ENCODE measurements around the gene MAP2K5. TPM values are rescaled to one million over a fixed set of nuclear protein-coding genes. Genes with fewer than 3 reads are reported as not detected.

MAP2K5 gene
- total RNA-seq, 1 donor from 2014 or later = 11.6 TPM

DNA sequence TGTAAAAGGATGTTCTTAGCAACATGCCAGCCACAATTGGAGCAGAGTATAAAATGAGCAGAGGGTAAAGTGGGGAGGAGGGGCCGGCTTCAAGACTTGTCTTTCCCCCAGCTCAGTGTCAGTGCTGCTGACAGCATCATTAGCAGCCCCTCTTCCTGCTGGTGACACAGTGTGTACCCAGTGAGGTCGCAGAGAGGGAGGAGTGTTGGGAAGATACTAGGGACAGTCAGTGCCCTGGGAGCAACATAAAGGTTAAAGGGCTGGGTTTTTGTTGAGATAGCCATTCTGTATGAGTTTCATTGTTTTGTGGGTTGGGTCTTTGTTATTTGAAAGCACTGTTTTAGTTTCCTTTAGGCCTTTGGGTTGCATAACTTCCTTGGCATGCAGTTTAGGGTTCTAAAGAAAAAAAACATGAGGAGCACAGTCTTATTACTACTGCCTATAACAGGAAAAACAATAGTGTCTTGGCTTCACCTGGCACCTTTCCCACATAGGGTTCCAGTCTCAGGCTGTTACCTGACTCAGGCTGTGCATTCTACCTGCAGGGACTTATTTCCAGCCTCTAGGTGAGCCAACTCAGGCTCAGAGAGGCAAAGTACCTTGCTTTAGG, 188.7 kb downstream of the MAP2K5 start:
- Histone ChIP-seq H2AFZ (ENCODE audit: low read depth, low read length) (no peak overlapping the region), H3K4me1 (ENCODE audit: insufficient read depth, low read length) (no peaks in the 10 kb centered on the region), H3K27ac (ENCODE audit: low read depth, low read length) (no peak overlapping the region), H3K9me3 (ENCODE audit: insufficient read depth, low read depth, low read length) (no peaks in the 10 kb centered on the region), H3K36me3 (ENCODE audit: insufficient read depth, low read length) (no peaks in the 10 kb centered on the region), H3K4me3 (ENCODE audit: insufficient read depth, low read depth, low read length) (no peak overlapping the region), H3K4me2 (ENCODE audit: low read length) (no peak overlapping the region), H3K27me3 (ENCODE audit: insufficient read depth, low read length) (no peaks in the 10 kb centered on the region), H3K79me2 (ENCODE audit: insufficient read depth, low read length) (no peaks in the 10 kb centered on the region), H4K20me1 (ENCODE audit: insufficient read depth, low read length) (no peaks in the 10 kb centered on the region), H3K9ac (ENCODE audit: low read length) (no peak overlapping the region)
- DNase-seq (ENCODE audit: low read depth) (no peak), FAIRE-seq (no peak)
- H3K4me3 Mint-ChIP-seq (ENCODE audit: unreplicated experiment) = no peak overlapping the region
- no peak overlapping the region for H3K27ac Mint-ChIP-seq (ENCODE audit: unreplicated experiment)
- no peaks in the 10 kb centered on the region for H3K9me3 Mint-ChIP-seq (ENCODE audit: unreplicated experiment)
- TF ChIP-seq, protein P1, sequence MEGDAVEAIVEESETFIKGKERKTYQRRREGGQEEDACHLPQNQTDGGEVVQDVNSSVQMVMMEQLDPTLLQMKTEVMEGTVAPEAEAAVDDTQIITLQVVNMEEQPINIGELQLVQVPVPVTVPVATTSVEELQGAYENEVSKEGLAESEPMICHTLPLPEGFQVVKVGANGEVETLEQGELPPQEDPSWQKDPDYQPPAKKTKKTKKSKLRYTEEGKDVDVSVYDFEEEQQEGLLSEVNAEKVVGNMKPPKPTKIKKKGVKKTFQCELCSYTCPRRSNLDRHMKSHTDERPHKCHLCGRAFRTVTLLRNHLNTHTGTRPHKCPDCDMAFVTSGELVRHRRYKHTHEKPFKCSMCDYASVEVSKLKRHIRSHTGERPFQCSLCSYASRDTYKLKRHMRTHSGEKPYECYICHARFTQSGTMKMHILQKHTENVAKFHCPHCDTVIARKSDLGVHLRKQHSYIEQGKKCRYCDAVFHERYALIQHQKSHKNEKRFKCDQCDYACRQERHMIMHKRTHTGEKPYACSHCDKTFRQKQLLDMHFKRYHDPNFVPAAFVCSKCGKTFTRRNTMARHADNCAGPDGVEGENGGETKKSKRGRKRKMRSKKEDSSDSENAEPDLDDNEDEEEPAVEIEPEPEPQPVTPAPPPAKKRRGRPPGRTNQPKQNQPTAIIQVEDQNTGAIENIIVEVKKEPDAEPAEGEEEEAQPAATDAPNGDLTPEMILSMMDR (IDR thresholded peaks at IDR 0.05; ENCODE audit: insufficient read depth, low read depth, low read length) = no peak
- TF ChIP-seq EZH2 (IDR thresholded peaks at IDR 0.05; ENCODE audit: insufficient read depth, low read length) = no peak
- H3K27me3 Mint-ChIP-seq (ENCODE audit: low read depth, unreplicated experiment) = no peaks in the 10 kb centered on the region
- H3K4me1 Mint-ChIP-seq (ENCODE audit: low read depth, unreplicated experiment) = no peaks in the 10 kb centered on the region
- no peaks in the 10 kb centered on the region for H3K36me3 Mint-ChIP-seq (ENCODE audit: low read depth, unreplicated experiment)

DNA sequence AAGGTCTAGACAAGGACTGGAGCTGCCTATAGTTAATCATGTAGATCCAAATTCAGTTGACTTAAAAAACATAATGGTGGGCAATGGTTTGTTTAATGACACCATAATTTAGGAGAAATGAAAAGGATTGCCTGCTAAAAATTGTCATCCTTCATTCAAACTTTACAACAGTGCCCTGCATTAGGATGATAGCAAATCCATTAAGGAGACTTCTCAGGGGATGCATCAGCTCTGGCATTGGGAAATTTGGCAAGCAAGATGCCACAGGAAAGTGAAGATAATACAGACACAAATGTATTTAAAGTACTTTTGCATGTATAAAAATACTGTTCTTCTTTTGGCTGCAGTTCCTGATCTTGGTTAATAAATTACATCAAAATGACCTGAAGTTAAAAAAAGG, 189.7 kb downstream of the MAP2K5 start:
- no peak for TF ChIP-seq EZH2 (IDR thresholded peaks at IDR 0.05; ENCODE audit: insufficient read depth, low read length)
- H3K4me2 ChIP-seq (ENCODE audit: low read length) = no peak overlapping the region
- H3K9me3 ChIP-seq (ENCODE audit: insufficient read depth, low read depth, low read length) = no peaks in the 10 kb centered on the region
- H3K4me1 ChIP-seq (ENCODE audit: insufficient read depth, low read length) = no peaks in the 10 kb centered on the region
- H3K4me3 ChIP-seq (ENCODE audit: insufficient read depth, low read depth, low read length) = no peak overlapping the region
- Mint-ChIP-seq H3K36me3 (ENCODE audit: low read depth, unreplicated experiment) (no peaks in the 10 kb centered on the region), H3K4me1 (ENCODE audit: low read depth, unreplicated experiment) (no peaks in the 10 kb centered on the region), H3K27ac (ENCODE audit: unreplicated experiment) (no peak overlapping the region), H3K9me3 (ENCODE audit: unreplicated experiment) (no peaks in the 10 kb centered on the region), H3K4me3 (ENCODE audit: unreplicated experiment) (no peak overlapping the region), H3K27me3 (ENCODE audit: low read depth, unreplicated experiment) (no peaks in the 10 kb centered on the region)
- H3K27me3 ChIP-seq (ENCODE audit: insufficient read depth, low read length) = no peaks in the 10 kb centered on the region
- H3K27ac ChIP-seq (ENCODE audit: low read depth, low read length) = no peak overlapping the region
- no peaks in the 10 kb centered on the region for H3K36me3 ChIP-seq (ENCODE audit: insufficient read depth, low read length)
- no peaks in the 10 kb centered on the region for H4K20me1 ChIP-seq (ENCODE audit: insufficient read depth, low read length)
- no peak overlapping the region for H3K9ac ChIP-seq (ENCODE audit: low read length)
- no peak for DNase-seq (ENCODE audit: low read depth)
- no peaks in the 10 kb centered on the region for H3K79me2 ChIP-seq (ENCODE audit: insufficient read depth, low read length)
- no peak for FAIRE-seq
- H2AFZ ChIP-seq (ENCODE audit: low read depth, low read length) = no peak overlapping the region

DNA sequence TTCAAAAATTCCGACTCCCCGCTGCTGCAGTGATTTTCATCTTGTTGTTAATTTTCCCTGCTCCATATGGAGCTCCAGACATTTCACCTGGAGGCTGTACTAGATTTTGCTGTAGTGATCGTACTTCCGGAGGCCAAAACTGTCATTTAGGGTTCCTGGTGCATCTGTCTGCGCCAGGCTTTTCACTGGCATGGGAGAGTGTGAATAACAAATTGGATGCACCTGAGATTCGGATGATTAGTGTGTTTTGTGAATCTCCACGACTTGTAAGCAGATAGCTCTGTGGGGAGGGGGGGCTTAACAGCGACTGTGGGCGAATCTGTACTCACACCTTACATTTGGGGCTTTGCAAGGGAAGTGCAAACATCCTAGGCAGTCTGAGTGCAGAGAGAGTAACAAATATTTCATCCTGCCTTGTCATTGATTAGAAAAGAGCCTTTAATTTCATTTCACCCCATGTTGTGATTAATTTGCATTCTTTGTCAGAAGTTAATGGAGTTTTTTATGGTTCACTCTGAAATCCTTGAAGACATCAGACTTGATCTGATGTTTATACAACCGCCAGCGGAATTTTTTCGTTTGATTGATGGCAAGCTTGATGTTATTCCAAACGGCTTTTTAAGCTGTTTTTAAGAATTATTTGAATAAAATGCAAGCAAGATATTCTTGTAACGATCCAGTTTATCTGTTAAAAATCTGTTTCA, 190.3 kb downstream of the MAP2K5 start:
- FAIRE-seq (no peak), DNase-seq (ENCODE audit: low read depth) (no peak)
- Mint-ChIP-seq H3K27me3 (ENCODE audit: low read depth, unreplicated experiment) (no peaks in the 10 kb centered on the region), H3K4me1 (ENCODE audit: low read depth, unreplicated experiment) (no peaks in the 10 kb centered on the region), H3K36me3 (ENCODE audit: low read depth, unreplicated experiment) (no peaks in the 10 kb centered on the region), H3K27ac (ENCODE audit: unreplicated experiment) (no peak overlapping the region), H3K9me3 (ENCODE audit: unreplicated experiment) (no peaks in the 10 kb centered on the region), H3K4me3 (ENCODE audit: unreplicated experiment) (no peak overlapping the region)
- Histone ChIP-seq H3K9me3 (ENCODE audit: insufficient read depth, low read depth, low read length) (no peaks in the 10 kb centered on the region), H3K4me2 (ENCODE audit: low read length) (no peak overlapping the region), H3K4me3 (ENCODE audit: insufficient read depth, low read depth, low read length) (no peak overlapping the region), H3K4me1 (ENCODE audit: insufficient read depth, low read length) (no peaks in the 10 kb centered on the region), H3K27me3 (ENCODE audit: insufficient read depth, low read length) (no peaks in the 10 kb centered on the region), H3K27ac (ENCODE audit: low read depth, low read length) (no peak overlapping the region), H3K9ac (ENCODE audit: low read length) (no peak overlapping the region), H4K20me1 (ENCODE audit: insufficient read depth, low read length) (no peaks in the 10 kb centered on the region), H3K36me3 (ENCODE audit: insufficient read depth, low read length) (no peaks in the 10 kb centered on the region), H2AFZ (ENCODE audit: low read depth, low read length) (no peak overlapping the region), H3K79me2 (ENCODE audit: insufficient read depth, low read length) (no peaks in the 10 kb centered on the region)
- TF ChIP-seq, protein P1 (IDR thresholded peaks at IDR 0.05; ENCODE audit: insufficient read depth, low read depth, low read length) = no peak
- no peak for TF ChIP-seq EZH2 (IDR thresholded peaks at IDR 0.05; ENCODE audit: insufficient read depth, low read length)

All from astrocyte (in vitro differentiated cells and primary cell).